Epithelial cell of proximal tubule (primary cell): ENCODE measurements around the gene GAGE10. TPM values are rescaled to one million over a fixed set of nuclear protein-coding genes. Genes with fewer than 3 reads are reported as not detected.

Experiments
- DNase-seq: peaks from one replicate; pipeline ENCODE4 v3.0.0-alpha.2; 2011; ENCODE audit warnings: low read depth
- H3K4me3 ChIP-seq: 2 replicates; pipeline ENCODE4 v1.5.1; 2011; ENCODE audit warnings: low read depth, mild to moderate bottlenecking, low read length
- CTCF ChIP-seq: conservative IDR thresholded peaks from 2 replicates; pipeline ENCODE4 v1.5.1; 2012; ENCODE audit warnings: low read depth, mild to moderate bottlenecking, low read length
- total RNA-seq: library from RNA; depleted of rRNA; stranded (reverse); fragments of >200 nt; gene quantifications from 2 replicates; pipeline ENCODE4 v1.2.3, GENCODE V29; 2015

GAGE10 gene
- total RNA-seq, 1 donor from 2014 or later, result not detected

- no peak for DNase-seq
- no peak for TF ChIP-seq CTCF
- no peak overlapping the region for H3K4me3 ChIP-seq
Measured at GRCh38 chrX:49276207-49276606, 27.2 kb upstream of the GAGE10 start.

- DNase-seq, result no peak
- no peak for TF ChIP-seq CTCF
- H3K4me3 ChIP-seq, result no peak overlapping the region
Measured at GRCh38 chrX:49276671-49277534, 26.5 kb upstream of the GAGE10 start.

GRCh38 chrX:49277535-49277830 is 26.0 kb upstream of the GAGE10 start:
- H3K4me3 ChIP-seq, result no peak overlapping the region
- TF ChIP-seq CTCF, result no peak
- no peak for DNase-seq

GRCh38 chrX:49278081-49278480 is 25.4 kb upstream of the GAGE10 start:
- DNase-seq, result no peak
- TF ChIP-seq CTCF, result no peak

GRCh38 chrX:49282647-49283011 is 20.8 kb upstream of the GAGE10 start:
- TF ChIP-seq CTCF, result no peak
- DNase-seq, result no peak
- H3K4me3 ChIP-seq, result no peak overlapping the region

More at GRCh38 chrX:49278081-49278480, 25.4 kb upstream of the GAGE10 start:
- H3K4me3 ChIP-seq, result no peak overlapping the region

GRCh38 chrX:49284212-49284611 is 19.2 kb upstream of the GAGE10 start:
- TF ChIP-seq CTCF, result no peak
- DNase-seq, result no peak
- no peak overlapping the region for H3K4me3 ChIP-seq

GRCh38 chrX:49286136-49286535 is 17.3 kb upstream of the GAGE10 start:
- no peak for TF ChIP-seq CTCF
- no peak for DNase-seq
- H3K4me3 ChIP-seq, result no peak overlapping the region
